Caco-2 (cell line): Measurements from ENCODE around the gene TEC. TPM values are rescaled to one million over a fixed set of nuclear protein-coding genes. Genes with fewer than 3 reads are reported as not detected.
"Not testable (repeated sequence)": the region's sequence is repeated elsewhere in the genome, so short reads cannot be mapped to it uniquely, and the experiment has no call there.

Experiments used
- BruUV-seq: library from RNA; stranded (reverse); fragments of 400-500 nt; replicated peaks from 2 replicates; lab custom pipeline; 2021; lab: Mats Ljungman, UMichigan
- CTCF ChIA-PET: fragments of 300-600 bp; sonication (Branson Sonifier 250); formaldehyde crosslinking; loops from one replicate; lab custom pipeline; 2022; ENCODE audit warnings: antibody characterized with exemption; lab: Charles Lee
- POLR2A ChIA-PET: fragments of 300-600 bp; sonication (Branson Sonifier 250); formaldehyde crosslinking; loops from one replicate; lab custom pipeline; 2022; ENCODE audit warnings: antibody characterized with exemption; lab: Charles Lee
- DNase-seq, 2 experiments: peaks; one replicate each; pipeline versions ENCODE4 v3.0.0 to v3.0.0-alpha.2; 2020 to 2022
- H3K27me3 ChIP-seq: replicated peaks from 2 replicates; pipeline ENCODE4 v1.6.0; 2011; ENCODE audit warnings: low read length; ENCODE audit not compliant: control insufficient read depth, insufficient read depth
- H3K36me3 ChIP-seq: 2 replicates; pipeline ENCODE4 v1.5.1; 2011; ENCODE audit warnings: low read length; ENCODE audit not compliant: control insufficient read depth, insufficient read depth
- H3K4me1 ChIP-seq: fragments of 250-450 bp; sonication (Bioruptor Pico); 2 replicates; pipeline ENCODE4 v1.5.1; 2020; ENCODE audit warnings: mild to moderate bottlenecking
- H3K4me3 ChIP-seq: 2 replicates; pipeline ENCODE4 v1.5.1; 2011; ENCODE audit warnings: low read depth, mild to moderate bottlenecking, control low read depth, low read length
- H3K9me3 ChIP-seq: fragments of 250-450 bp; sonication (Bioruptor Pico); 2 replicates; pipeline ENCODE4 v1.5.1; 2020; ENCODE audit warnings: mild to moderate bottlenecking, moderate library complexity
- H3K27ac Mint-ChIP-seq: one replicate; pipeline ENCODE4 v1.8.0; 2022; ENCODE audit warnings: mixed read lengths; ENCODE audit not compliant: unreplicated experiment
- H3K27me3 Mint-ChIP-seq: one replicate; pipeline ENCODE4 v1.8.0; 2022; ENCODE audit warnings: mixed read lengths; ENCODE audit not compliant: insufficient read depth, unreplicated experiment
- H3K36me3 Mint-ChIP-seq: one replicate; pipeline ENCODE4 v1.8.0; 2022; ENCODE audit warnings: mild to moderate bottlenecking, mixed read lengths; ENCODE audit not compliant: insufficient read depth, unreplicated experiment
- H3K4me1 Mint-ChIP-seq: one replicate; pipeline ENCODE4 v1.8.0; 2022; ENCODE audit warnings: low read depth, mixed read lengths; ENCODE audit not compliant: unreplicated experiment
- H3K4me3 Mint-ChIP-seq: one replicate; pipeline ENCODE4 v1.8.0; 2022; ENCODE audit warnings: mild to moderate bottlenecking, moderate library complexity, mixed read lengths; ENCODE audit not compliant: unreplicated experiment
- H3K9me3 Mint-ChIP-seq: one replicate; pipeline ENCODE4 v1.8.0; 2022; ENCODE audit warnings: mixed read lengths; ENCODE audit not compliant: unreplicated experiment
- intact Hi-C: fragments of 100-400 bp; cut with micrococcal nuclease; formaldehyde crosslinking; loops from one replicate; pipeline ENCODE4 v1.10.0; 2022; ENCODE audit not compliant: unreplicated experiment
- total RNA-seq: library from RNA; stranded (reverse); gene quantifications from 2 replicates; pipeline ENCODE4 v1.2.3, GENCODE V29; 2022
- TF ChIP-seq, protein P1 (sequence below), 2 experiments: fragments of 200-600 bp in 1 of 2; IDR thresholded peaks; 1 replicate in 1 of 2; 2 replicates in 1 of 2; pipeline versions ENCODE4 v1.5.1 to v1.8.0; 2011 to 2022; ENCODE audit warnings: antibody characterized with exemption in 1 of 2, control low read depth in 1 of 2, inconsistent platforms in 1 of 2, low read depth in 1 of 2, low read length in 1 of 2, mild to moderate bottlenecking in 1 of 2, moderate library complexity in 1 of 2; ENCODE audit not compliant: insufficient read depth in 1 of 2, severe bottlenecking in 1 of 2, unreplicated experiment in 1 of 2

Gene TEC
- total RNA-seq, 1 experiment from 2014 or later, result 2.0 TPM

DNA sequence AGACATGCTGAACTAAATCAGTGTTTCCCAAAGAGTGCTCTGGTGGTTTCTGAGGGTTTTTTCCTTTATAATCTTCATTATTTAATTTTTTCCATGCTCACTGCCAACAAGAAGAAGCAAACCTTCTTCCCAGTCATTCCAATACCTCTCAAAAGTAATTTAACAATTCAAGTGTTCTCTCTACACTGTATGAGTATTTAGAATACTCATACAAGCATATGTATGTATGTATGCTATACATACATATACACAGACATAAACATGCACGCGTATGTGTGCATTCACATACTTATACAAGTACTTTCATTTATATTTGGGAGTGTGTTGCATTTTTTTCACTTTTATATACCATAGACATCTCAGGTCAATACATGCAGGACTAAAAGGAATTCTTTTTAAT is 81.2 kb downstream of the TEC start:
- no peaks in the 10 kb centered on the region for H3K27me3 Mint-ChIP-seq
- no peak overlapping the region for H3K4me3 Mint-ChIP-seq
- intact Hi-C loops, result no loop called here
- Histone ChIP-seq H3K36me3 (no peaks in the 10 kb centered on the region), H3K4me3 (no peak overlapping the region), H3K4me1 (no peaks in the 10 kb centered on the region), H3K27me3 (no peaks in the 10 kb centered on the region), H3K9me3 (no peaks in the 10 kb centered on the region)
- POLR2A ChIA-PET, result no interaction called here
- no peak for DNase-seq
- CTCF ChIA-PET, result no interaction called here
- H3K4me1 Mint-ChIP-seq, result no peaks in the 10 kb centered on the region
- H3K9me3 Mint-ChIP-seq, result no peaks in the 10 kb centered on the region
- TF ChIP-seq, protein P1, sequence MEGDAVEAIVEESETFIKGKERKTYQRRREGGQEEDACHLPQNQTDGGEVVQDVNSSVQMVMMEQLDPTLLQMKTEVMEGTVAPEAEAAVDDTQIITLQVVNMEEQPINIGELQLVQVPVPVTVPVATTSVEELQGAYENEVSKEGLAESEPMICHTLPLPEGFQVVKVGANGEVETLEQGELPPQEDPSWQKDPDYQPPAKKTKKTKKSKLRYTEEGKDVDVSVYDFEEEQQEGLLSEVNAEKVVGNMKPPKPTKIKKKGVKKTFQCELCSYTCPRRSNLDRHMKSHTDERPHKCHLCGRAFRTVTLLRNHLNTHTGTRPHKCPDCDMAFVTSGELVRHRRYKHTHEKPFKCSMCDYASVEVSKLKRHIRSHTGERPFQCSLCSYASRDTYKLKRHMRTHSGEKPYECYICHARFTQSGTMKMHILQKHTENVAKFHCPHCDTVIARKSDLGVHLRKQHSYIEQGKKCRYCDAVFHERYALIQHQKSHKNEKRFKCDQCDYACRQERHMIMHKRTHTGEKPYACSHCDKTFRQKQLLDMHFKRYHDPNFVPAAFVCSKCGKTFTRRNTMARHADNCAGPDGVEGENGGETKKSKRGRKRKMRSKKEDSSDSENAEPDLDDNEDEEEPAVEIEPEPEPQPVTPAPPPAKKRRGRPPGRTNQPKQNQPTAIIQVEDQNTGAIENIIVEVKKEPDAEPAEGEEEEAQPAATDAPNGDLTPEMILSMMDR (IDR thresholded peaks at IDR 0.05; ENCODE audit: insufficient read depth in 1 of 2, low read depth in 1 of 2, low read length in 1 of 2, severe bottlenecking in 1 of 2, unreplicated experiment in 1 of 2), result no peak
- H3K27ac Mint-ChIP-seq, result no peak overlapping the region
- no peaks in the 10 kb centered on the region for H3K36me3 Mint-ChIP-seq
- BruUV-seq, result no TSS peak

DNA sequence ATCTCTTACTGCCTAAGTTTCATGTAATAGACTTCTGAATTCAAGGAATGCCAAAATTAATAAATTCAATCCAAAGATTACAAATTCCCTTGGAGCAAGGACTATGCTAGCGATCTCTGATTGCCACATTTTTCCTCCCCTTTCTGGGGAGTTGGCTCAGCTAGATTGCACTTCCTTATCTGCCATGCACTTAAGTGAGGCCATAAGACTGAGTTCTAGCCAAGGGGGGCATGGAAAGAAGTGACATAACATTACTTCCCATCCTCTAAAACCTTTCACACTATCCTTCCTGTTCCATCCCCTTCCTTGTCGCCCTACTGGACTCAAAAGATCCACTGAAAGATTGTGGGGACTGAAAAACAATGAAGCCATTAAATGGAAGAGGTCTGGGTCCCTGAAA is 81.8 kb downstream of the TEC start:
- CTCF ChIA-PET, result no interaction called here
- no peaks in the 10 kb centered on the region; the same call in 1 of the 2 replicates for H3K27me3 ChIP-seq
- H3K4me3 Mint-ChIP-seq, result no peak overlapping the region
- no peaks in the 10 kb centered on the region for H3K4me1 ChIP-seq
- POLR2A ChIA-PET, result no interaction called here
- TF ChIP-seq, protein P1 (IDR thresholded peaks at IDR 0.05; ENCODE audit: insufficient read depth in 1 of 2, low read depth in 1 of 2, low read length in 1 of 2, severe bottlenecking in 1 of 2, unreplicated experiment in 1 of 2), result no peak
- BruUV-seq, result no TSS peak
- DNase-seq, result no peak
- H3K27me3 Mint-ChIP-seq, result no peaks in the 10 kb centered on the region
- no peaks in the 10 kb centered on the region for H3K4me1 Mint-ChIP-seq
- no peaks in the 10 kb centered on the region for H3K36me3 ChIP-seq
- H3K36me3 Mint-ChIP-seq, result no peaks in the 10 kb centered on the region
- H3K4me3 ChIP-seq, result no peak overlapping the region
- H3K9me3 Mint-ChIP-seq, result no peaks in the 10 kb centered on the region
- no peaks in the 10 kb centered on the region for H3K9me3 ChIP-seq
- H3K27ac Mint-ChIP-seq, result no peak overlapping the region
- intact Hi-C loops, result no loop called here

DNA sequence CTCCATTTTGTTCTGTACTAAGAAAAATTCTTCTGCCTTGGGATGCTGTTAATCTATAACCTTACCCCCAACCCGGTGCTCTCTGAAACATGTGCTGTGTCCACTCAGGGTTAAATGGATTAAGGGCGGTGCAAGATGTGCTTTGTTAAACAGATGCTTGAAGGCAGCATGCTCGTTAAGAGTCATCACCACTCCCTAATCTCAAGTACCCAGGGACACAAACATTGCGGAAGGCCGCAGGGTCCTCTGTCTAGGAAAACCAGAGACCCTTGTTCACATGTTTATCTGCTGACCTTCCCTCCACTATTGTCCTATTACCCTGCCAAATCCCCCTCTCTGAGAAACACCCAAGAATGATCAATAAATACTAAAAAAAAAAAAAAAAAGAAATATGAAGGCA is 82.6 kb downstream of the TEC start:
- H3K4me3 Mint-ChIP-seq, H3K4me1 Mint-ChIP-seq, CTCF ChIA-PET, H3K36me3 ChIP-seq, POLR2A ChIA-PET, intact Hi-C loops, BruUV-seq, H3K27me3 ChIP-seq, H3K27me3 Mint-ChIP-seq, DNase-seq, H3K4me1 ChIP-seq, H3K4me3 ChIP-seq, H3K9me3 ChIP-seq, H3K9me3 Mint-ChIP-seq, H3K36me3 Mint-ChIP-seq, H3K27ac Mint-ChIP-seq: not testable (repeated sequence)

DNA sequence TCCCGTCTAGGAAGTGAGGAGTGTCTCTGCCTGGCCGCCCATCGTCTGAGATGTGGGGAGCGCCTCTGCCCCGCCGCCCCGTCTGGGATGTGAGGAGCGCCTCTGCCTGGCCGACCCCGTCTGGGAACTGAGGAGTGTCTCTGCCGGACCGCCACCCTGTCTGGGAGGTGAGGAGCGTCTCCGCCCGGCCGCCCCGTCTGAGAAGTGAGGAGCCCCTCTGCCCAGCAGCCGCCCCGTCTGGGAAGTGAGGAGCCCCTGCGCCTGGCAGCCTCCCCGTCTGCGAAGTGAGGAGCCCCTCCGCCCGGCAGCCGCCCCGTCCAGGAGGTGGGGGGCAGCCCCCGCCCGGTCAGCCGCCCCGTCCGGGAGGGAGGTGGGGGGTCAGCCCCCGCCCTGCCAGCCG is 83.2 kb downstream of the TEC start:
- H3K27me3 Mint-ChIP-seq, H3K4me1 ChIP-seq, H3K36me3 ChIP-seq, H3K36me3 Mint-ChIP-seq, POLR2A ChIA-PET, intact Hi-C loops, H3K27ac Mint-ChIP-seq, DNase-seq, CTCF ChIA-PET, H3K9me3 Mint-ChIP-seq, BruUV-seq, H3K4me1 Mint-ChIP-seq, H3K9me3 ChIP-seq, H3K4me3 Mint-ChIP-seq, H3K4me3 ChIP-seq, H3K27me3 ChIP-seq: not testable (repeated sequence)
